CD14-positive monocyte (primary cell): ENCODE results near the gene EDDM13. TPM values are rescaled to one million over a fixed set of nuclear protein-coding genes. Genes with fewer than 3 reads are reported as not detected.

Experiments used
- DNase-seq, 3 donors: peaks; one replicate each; pipeline ENCODE4 v3.0.0-alpha.2; 2011 to 2022
- H2AFZ ChIP-seq: 2 replicates; pipeline ENCODE4 v1.6.0; 2012; ENCODE audit warnings: mild to moderate bottlenecking, low read depth, low read length, inconsistent platforms; ENCODE audit not compliant: insufficient read depth, poor library complexity, severe bottlenecking
- H3K27ac ChIP-seq, 2 donors: 1 replicate in 1 of 2; 2 replicates in 1 of 2; pipeline ENCODE4 v1.5.1; 2012 to 2013; ENCODE audit warnings: low read length in 2 of 2, control low read depth in 1 of 2, inconsistent platforms in 1 of 2, low read depth in 1 of 2, mild to moderate bottlenecking in 1 of 2
- H3K27me3 ChIP-seq, 2 donors: one replicate each; pipeline versions ENCODE4 v1.6.0 to v1.6.1; 2011 to 2013; ENCODE audit warnings: low read length in 2 of 2; ENCODE audit not compliant: control insufficient read depth in 2 of 2, insufficient read depth in 2 of 2
- H3K36me3 ChIP-seq, 2 donors: replicated peaks in 1 of 2; 1 replicate in 1 of 2; 2 replicates in 1 of 2; pipeline versions ENCODE4 v1.5.1 to v1.6.1; 2012 to 2013; ENCODE audit warnings: low read length in 2 of 2, control low read depth in 1 of 2, inconsistent platforms in 1 of 2, mild to moderate bottlenecking in 1 of 2; ENCODE audit not compliant: insufficient read depth in 2 of 2, control insufficient read depth in 1 of 2
- H3K4me1 ChIP-seq, 2 donors: 1 replicate in 1 of 2; 2 replicates in 1 of 2; pipeline versions ENCODE4 v1.5.1 to v1.6.1; 2012 to 2013; ENCODE audit warnings: low read length in 2 of 2, control low read depth in 1 of 2, inconsistent platforms in 1 of 2, mild to moderate bottlenecking in 1 of 2, moderate library complexity in 1 of 2; ENCODE audit not compliant: insufficient read depth in 2 of 2, control insufficient read depth in 1 of 2
- H3K4me2 ChIP-seq: replicated peaks from 2 replicates; pipeline ENCODE3; 2012; ENCODE audit warnings: low read length, moderate library complexity, mild to moderate bottlenecking; ENCODE audit not compliant: poor library complexity, severe bottlenecking; ENCODE audit errors: extremely low read depth
- H3K4me3 ChIP-seq, 3 experiments: fragments of 200-600 bp in 1 of 3; sonication (generic) in 1 of 3; replicated peaks in 1 of 3; 1 replicate in 2 of 3; 2 replicates in 1 of 3; pipeline ENCODE4 v1.5.1; 2011 to 2013; ENCODE audit warnings: low read length in 3 of 3, mild to moderate bottlenecking in 3 of 3, control low read depth in 2 of 3, low read depth in 2 of 3, inconsistent platforms in 1 of 3, moderate library complexity in 1 of 3
- H3K79me2 ChIP-seq: 2 replicates; pipeline ENCODE4 v1.6.0; 2012; ENCODE audit warnings: mild to moderate bottlenecking, control low read depth, inconsistent platforms, low read length, moderate library complexity; ENCODE audit not compliant: insufficient read depth
- H3K9ac ChIP-seq: 2 replicates; pipeline ENCODE4 v1.6.0; 2017; ENCODE audit warnings: low read length, mild to moderate bottlenecking; ENCODE audit not compliant: insufficient read depth, poor library complexity, severe bottlenecking
- H3K9me3 ChIP-seq, 2 donors: replicated peaks in 1 of 2; 1 replicate in 1 of 2; 2 replicates in 1 of 2; pipeline versions ENCODE4 v1.5.1 to v1.6.1; 2012 to 2013; ENCODE audit warnings: low read length in 2 of 2, control low read depth in 1 of 2; ENCODE audit not compliant: control insufficient read depth in 1 of 2, insufficient read depth in 1 of 2
- H4K20me1 ChIP-seq: 2 replicates; pipeline ENCODE4 v1.6.0; 2012; ENCODE audit warnings: mild to moderate bottlenecking, low read length, control low read depth, moderate library complexity; ENCODE audit not compliant: insufficient read depth
- H3K27ac Mint-ChIP-seq, 7 donors: one replicate each; pipeline ENCODE4 v1.8.0; 2020; ENCODE audit warnings: mild to moderate bottlenecking in 7 of 7, mixed read lengths in 7 of 7, moderate library complexity in 6 of 7, inconsistent platforms in 2 of 7
- H3K27me3 Mint-ChIP-seq, 3 donors: one replicate each; pipeline ENCODE4 v1.8.0; 2021 to 2022; ENCODE audit warnings: low read depth in 3 of 3, mild to moderate bottlenecking in 3 of 3, mixed read lengths in 3 of 3, moderate library complexity in 3 of 3, inconsistent platforms in 1 of 3
- H3K36me3 Mint-ChIP-seq, 2 donors: one replicate each; pipeline ENCODE4 v1.8.0; 2020; ENCODE audit warnings: mixed read lengths in 2 of 2, inconsistent platforms in 1 of 2, mild to moderate bottlenecking in 1 of 2
- H3K4me1 Mint-ChIP-seq: one replicate; pipeline ENCODE4 v1.8.0; 2020; ENCODE audit warnings: mild to moderate bottlenecking, mixed read lengths
- H3K4me3 Mint-ChIP-seq, 2 donors: one replicate each; pipeline ENCODE4 v1.8.0; 2020; ENCODE audit warnings: mild to moderate bottlenecking in 2 of 2, mixed read lengths in 2 of 2, moderate library complexity in 1 of 2
- H3K9me3 Mint-ChIP-seq, 7 donors: one replicate each; pipeline ENCODE4 v1.8.0; 2020 to 2022; ENCODE audit warnings: mixed read lengths in 7 of 7, mild to moderate bottlenecking in 6 of 7, moderate library complexity in 6 of 7, inconsistent platforms in 2 of 7
- WGBS: methylation state at CpG from one replicate; pipeline ENCODE4 v1.1.5; 2013; ENCODE audit warnings: missing lambda C conversion rate; ENCODE audit not compliant: insufficient coverage; 5-methylcytosine and 5-hydroxymethylcytosine counted together
- intact Hi-C, 2 donors: fragments of 100-400 bp; cut with micrococcal nuclease; formaldehyde crosslinking; loops; one replicate each; pipeline versions ENCODE4 v1.15.0 to v1.15.1; 2023
- polyA plus RNA-seq, 3 donors: library from polyadenylated mRNA; depleted of rRNA in 1 of 3; unstranded in 2 of 3; stranded (reverse) in 1 of 3; fragments of 300-500 nt in 2 of 3; fragments of >200 nt in 1 of 3; fragmentation: Illumina TruSeq in 2 of 3; gene quantifications; 1 replicate in 2 of 3; 2 replicates in 1 of 3; pipeline ENCODE4 v1.2.3, GENCODE V29; 2012 to 2021
- TF ChIP-seq, protein P1 (sequence below): fragments of 200-600 bp; IDR thresholded peaks from one replicate; pipeline ENCODE4 v1.8.0; 2022; ENCODE audit warnings: antibody characterized with exemption, mild to moderate bottlenecking

Gene EDDM13
- polyA plus RNA-seq, 3 donors = 0.25 to 0.70 (median 0.61) TPM

DNA sequence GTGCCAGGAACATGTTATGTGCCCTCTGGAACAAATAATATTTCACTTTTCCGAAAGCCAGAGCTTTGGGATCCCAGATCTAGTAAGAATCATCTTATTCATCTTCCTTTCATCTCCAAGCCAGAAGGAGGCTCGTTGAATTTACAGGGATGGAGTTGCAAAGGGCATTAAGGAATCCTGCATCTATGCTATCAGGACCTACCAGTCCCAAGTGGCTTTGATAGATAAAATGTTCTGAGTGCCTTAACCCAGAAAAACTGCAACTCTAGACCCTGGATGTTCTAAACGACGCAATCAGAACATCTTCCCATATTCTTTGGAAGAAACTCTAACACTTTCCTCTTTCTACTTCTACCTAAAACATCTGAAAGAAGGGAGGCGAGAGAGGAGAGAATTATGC is 9.2 kb upstream of the EDDM13 start:
- Histone ChIP-seq H3K36me3 (no peaks in the 10 kb centered on the region), H4K20me1 (no peaks in the 10 kb centered on the region), H3K27ac (no peak overlapping the region), H3K79me2 (no peaks in the 10 kb centered on the region), H2AFZ (no peak overlapping the region), H3K4me1 (peaks cover 0 to 6% of the 10 kb centered on the region in 2 donors), H3K4me3 (no peak overlapping the region), H3K4me2 (no peak overlapping the region), H3K27me3 (no peaks in the 10 kb centered on the region), H3K9me3 (no peaks in the 10 kb centered on the region), H3K9ac (no peak overlapping the region)
- DNase-seq = no peak
- intact Hi-C loops = no loop called here
- H3K36me3 Mint-ChIP-seq = peaks cover 10 to 14% of the 10 kb centered on the region in 2 donors
- no peaks in the 10 kb centered on the region for H3K27me3 Mint-ChIP-seq
- no peak overlapping the region for H3K4me3 Mint-ChIP-seq
- no peaks in the 10 kb centered on the region for H3K9me3 Mint-ChIP-seq
- peaks cover 25% of the 10 kb centered on the region for H3K4me1 Mint-ChIP-seq
- TF ChIP-seq, protein P1, sequence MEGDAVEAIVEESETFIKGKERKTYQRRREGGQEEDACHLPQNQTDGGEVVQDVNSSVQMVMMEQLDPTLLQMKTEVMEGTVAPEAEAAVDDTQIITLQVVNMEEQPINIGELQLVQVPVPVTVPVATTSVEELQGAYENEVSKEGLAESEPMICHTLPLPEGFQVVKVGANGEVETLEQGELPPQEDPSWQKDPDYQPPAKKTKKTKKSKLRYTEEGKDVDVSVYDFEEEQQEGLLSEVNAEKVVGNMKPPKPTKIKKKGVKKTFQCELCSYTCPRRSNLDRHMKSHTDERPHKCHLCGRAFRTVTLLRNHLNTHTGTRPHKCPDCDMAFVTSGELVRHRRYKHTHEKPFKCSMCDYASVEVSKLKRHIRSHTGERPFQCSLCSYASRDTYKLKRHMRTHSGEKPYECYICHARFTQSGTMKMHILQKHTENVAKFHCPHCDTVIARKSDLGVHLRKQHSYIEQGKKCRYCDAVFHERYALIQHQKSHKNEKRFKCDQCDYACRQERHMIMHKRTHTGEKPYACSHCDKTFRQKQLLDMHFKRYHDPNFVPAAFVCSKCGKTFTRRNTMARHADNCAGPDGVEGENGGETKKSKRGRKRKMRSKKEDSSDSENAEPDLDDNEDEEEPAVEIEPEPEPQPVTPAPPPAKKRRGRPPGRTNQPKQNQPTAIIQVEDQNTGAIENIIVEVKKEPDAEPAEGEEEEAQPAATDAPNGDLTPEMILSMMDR = no peak
- H3K27ac Mint-ChIP-seq = no peak overlapping the region
- no CpG with 5 or more reads among the region's 5 CpGs for WGBS

DNA sequence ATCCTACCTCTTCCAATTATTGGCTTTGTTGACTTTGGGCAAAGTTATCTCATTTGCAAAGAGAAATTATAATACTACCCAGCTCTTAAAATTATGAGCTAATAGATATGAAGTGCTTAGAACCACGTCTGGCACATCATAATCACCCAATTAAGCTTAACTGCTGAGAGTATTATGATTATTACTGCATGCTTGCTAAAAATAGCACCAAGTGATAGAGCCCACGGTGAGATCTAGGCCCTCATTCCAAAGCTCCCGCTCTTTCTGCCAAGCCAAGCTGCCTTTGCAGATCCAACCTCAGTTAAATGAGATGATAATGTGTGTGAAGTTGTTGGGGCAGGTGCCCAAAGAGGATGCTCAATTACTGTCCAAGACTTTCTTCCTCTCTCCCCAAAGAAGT is 6.5 kb upstream of the EDDM13 start:
- intact Hi-C loops = no loop called here
- no peak overlapping the region for H2AFZ ChIP-seq
- no peak overlapping the region for H3K4me3 Mint-ChIP-seq
- H3K27ac Mint-ChIP-seq = no peak overlapping the region
- no peaks in the 10 kb centered on the region for H3K36me3 ChIP-seq
- H3K4me1 ChIP-seq = peaks cover 14 to 22% of the 10 kb centered on the region in 2 donors
- TF ChIP-seq, protein P1 = no peak
- H3K36me3 Mint-ChIP-seq = peaks cover 5 to 12% of the 10 kb centered on the region in 2 donors
- H3K9me3 ChIP-seq = no peaks in the 10 kb centered on the region
- no peaks in the 10 kb centered on the region for H3K27me3 ChIP-seq
- no peak overlapping the region for H3K4me2 ChIP-seq
- H4K20me1 ChIP-seq = no peaks in the 10 kb centered on the region
- no peaks in the 10 kb centered on the region for H3K79me2 ChIP-seq
- no peak overlapping the region for H3K27ac ChIP-seq
- no peak overlapping the region for H3K4me3 ChIP-seq
- peaks cover 41% of the 10 kb centered on the region for H3K4me1 Mint-ChIP-seq
- H3K9ac ChIP-seq = no peak overlapping the region
- no peak for DNase-seq
- WGBS = no CpG with 5 or more reads among the region's 3 CpGs
- peaks cover 0 to 4% (median 0%) of the 10 kb centered on the region in 7 donors for H3K9me3 Mint-ChIP-seq
- no peaks in the 10 kb centered on the region for H3K27me3 Mint-ChIP-seq
